Loucy (cell line): ENCODE measurements around the gene CHKB.

Source experiments
- H2AFZ ChIP-seq: fragments of 200-600 bp; sonication (generic); 2 replicates; pipeline ENCODE4 v1.6.0; 2016; ENCODE audit warnings: antibody characterized with exemption, mild to moderate bottlenecking, low read length, moderate library complexity
- H3F3A ChIP-seq: fragments of 200-600 bp; 2 replicates; pipeline ENCODE4 v1.6.0; 2016; ENCODE audit warnings: antibody characterized with exemption, low read depth, mild to moderate bottlenecking
- H3K27me3 ChIP-seq: fragments of 200-600 bp; sonication (generic); 2 replicates; pipeline ENCODE4 v1.6.1; 2014; ENCODE audit warnings: low read length, mild to moderate bottlenecking; ENCODE audit not compliant: insufficient read depth, poor library complexity, severe bottlenecking
- H3K36me3 ChIP-seq: fragments of 200-600 bp; sonication (generic); 2 replicates; pipeline ENCODE4 v1.6.1; 2016; ENCODE audit warnings: low read length; ENCODE audit not compliant: insufficient read depth
- H3K4me1 ChIP-seq: fragments of 200-600 bp; sonication (generic); 2 replicates; pipeline ENCODE4 v1.5.1; 2014; ENCODE audit warnings: low read length, mild to moderate bottlenecking; ENCODE audit not compliant: insufficient read depth, poor library complexity, severe bottlenecking
- H3K4me2 ChIP-seq: fragments of 200-600 bp; sonication (generic); 2 replicates; pipeline ENCODE4 v1.6.0; 2014; ENCODE audit warnings: antibody characterized with exemption, low read length, low read depth, mild to moderate bottlenecking; ENCODE audit not compliant: poor library complexity, severe bottlenecking
- H3K4me3 ChIP-seq: fragments of 200-600 bp; sonication (generic); 2 replicates; pipeline ENCODE4 v1.5.1; 2014; ENCODE audit warnings: low read length, mild to moderate bottlenecking, mixed read lengths; ENCODE audit not compliant: poor library complexity, severe bottlenecking
- H3K79me2 ChIP-seq: fragments of 200-600 bp; sonication (generic); 2 replicates; pipeline ENCODE4 v1.6.1; 2014; ENCODE audit warnings: low read length; ENCODE audit not compliant: insufficient read depth
- H3K9ac ChIP-seq: fragments of 200-600 bp; sonication (generic); 2 replicates; pipeline ENCODE4 v1.6.0; 2014; ENCODE audit warnings: mild to moderate bottlenecking, low read depth, low read length, moderate library complexity; ENCODE audit not compliant: poor library complexity, severe bottlenecking
- H3K9me2 ChIP-seq: fragments of 200-600 bp; sonication (generic); replicated peaks from 2 replicates; pipeline ENCODE4 v1.6.1; 2016; ENCODE audit warnings: low read depth, low read length, mixed read lengths
- H3K9me3 ChIP-seq: fragments of 200-600 bp; sonication (generic); 2 replicates; pipeline ENCODE4 v1.6.1; 2014; ENCODE audit warnings: mild to moderate bottlenecking, antibody characterized with exemption, low read length, low read depth; ENCODE audit not compliant: insufficient read depth
- H4K20me1 ChIP-seq: fragments of 200-600 bp; sonication (generic); 2 replicates; pipeline ENCODE4 v1.6.0; 2014; ENCODE audit warnings: antibody characterized with exemption, low read length, mild to moderate bottlenecking; ENCODE audit not compliant: insufficient read depth, poor library complexity, severe bottlenecking
- EZH2phosphoT487 ChIP-seq: fragments of 200-600 bp; IDR thresholded peaks from 2 replicates; pipeline ENCODE4 v1.6.1; 2018; ENCODE audit warnings: antibody characterized with exemption, mild to moderate bottlenecking, moderate library complexity, borderline replicate concordance
- TF ChIP-seq, protein P1 (sequence below): fragments of 200-600 bp; sonication (generic); conservative IDR thresholded peaks from 2 replicates; pipeline ENCODE4 v1.5.1; 2014; ENCODE audit warnings: mild to moderate bottlenecking, antibody characterized with exemption, low read length

Gene CHKB

GRCh38 chr22:50531962-50532674 lies 50.5 kb downstream of the CHKB start:
- H3K79me2 ChIP-seq: no peaks in the 10 kb centered on the region
- no peaks in the 10 kb centered on the region for H3K9me2 ChIP-seq
- no peak overlapping the region for H3K4me3 ChIP-seq
- no peaks in the 10 kb centered on the region for H3K9me3 ChIP-seq
- no peaks in the 10 kb centered on the region for H3F3A ChIP-seq
- H3K4me2 ChIP-seq: no peak overlapping the region
- H2AFZ ChIP-seq: no peak overlapping the region
- no peak for TF ChIP-seq EZH2phosphoT487
- TF ChIP-seq, protein P1, sequence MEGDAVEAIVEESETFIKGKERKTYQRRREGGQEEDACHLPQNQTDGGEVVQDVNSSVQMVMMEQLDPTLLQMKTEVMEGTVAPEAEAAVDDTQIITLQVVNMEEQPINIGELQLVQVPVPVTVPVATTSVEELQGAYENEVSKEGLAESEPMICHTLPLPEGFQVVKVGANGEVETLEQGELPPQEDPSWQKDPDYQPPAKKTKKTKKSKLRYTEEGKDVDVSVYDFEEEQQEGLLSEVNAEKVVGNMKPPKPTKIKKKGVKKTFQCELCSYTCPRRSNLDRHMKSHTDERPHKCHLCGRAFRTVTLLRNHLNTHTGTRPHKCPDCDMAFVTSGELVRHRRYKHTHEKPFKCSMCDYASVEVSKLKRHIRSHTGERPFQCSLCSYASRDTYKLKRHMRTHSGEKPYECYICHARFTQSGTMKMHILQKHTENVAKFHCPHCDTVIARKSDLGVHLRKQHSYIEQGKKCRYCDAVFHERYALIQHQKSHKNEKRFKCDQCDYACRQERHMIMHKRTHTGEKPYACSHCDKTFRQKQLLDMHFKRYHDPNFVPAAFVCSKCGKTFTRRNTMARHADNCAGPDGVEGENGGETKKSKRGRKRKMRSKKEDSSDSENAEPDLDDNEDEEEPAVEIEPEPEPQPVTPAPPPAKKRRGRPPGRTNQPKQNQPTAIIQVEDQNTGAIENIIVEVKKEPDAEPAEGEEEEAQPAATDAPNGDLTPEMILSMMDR: no peak
- no peaks in the 10 kb centered on the region for H3K27me3 ChIP-seq
- H3K36me3 ChIP-seq: no peaks in the 10 kb centered on the region
- peaks cover 8% of the 10 kb centered on the region for H3K4me1 ChIP-seq
- H4K20me1 ChIP-seq: peaks cover 5% of the 10 kb centered on the region
- no peak overlapping the region for H3K9ac ChIP-seq

DNA sequence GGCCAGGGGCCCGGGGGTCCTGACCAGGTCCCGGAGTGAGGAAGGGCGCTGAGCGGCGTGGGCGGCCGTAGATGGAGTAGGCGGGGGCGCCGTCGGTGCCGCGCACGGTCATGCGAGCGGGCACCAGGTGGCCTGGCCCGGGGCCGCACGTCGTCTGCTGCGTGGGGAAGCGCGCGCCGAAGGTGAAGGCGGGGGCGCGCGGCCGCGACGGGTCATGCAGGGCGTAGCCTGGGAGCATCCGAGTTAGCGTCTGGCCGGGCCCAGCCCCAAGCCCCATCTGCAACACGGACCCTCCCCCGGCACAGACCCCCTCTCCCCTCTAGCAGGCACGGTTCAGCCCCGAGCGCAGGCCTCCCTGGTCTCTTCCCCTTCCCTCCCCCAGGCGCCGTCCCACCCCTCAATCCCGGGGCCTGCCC lies 51.1 kb downstream of the CHKB start:
- TF ChIP-seq, protein P1: no peak
- TF ChIP-seq EZH2phosphoT487: no peak
- no peak overlapping the region for H2AFZ ChIP-seq
- H3K36me3 ChIP-seq: no peaks in the 10 kb centered on the region
- H3K4me3 ChIP-seq: no peak overlapping the region
- H3K9me3 ChIP-seq: no peaks in the 10 kb centered on the region
- H3K79me2 ChIP-seq: no peaks in the 10 kb centered on the region
- no peak overlapping the region for H3K9ac ChIP-seq
- H3K27me3 ChIP-seq: no peaks in the 10 kb centered on the region
- H3K4me2 ChIP-seq: no peak overlapping the region
- H4K20me1 ChIP-seq: peaks cover 6% of the 10 kb centered on the region
- H3F3A ChIP-seq: no peaks in the 10 kb centered on the region
- peaks cover 13% of the 10 kb centered on the region for H3K4me1 ChIP-seq
- H3K9me2 ChIP-seq: no peaks in the 10 kb centered on the region

GRCh38 chr22:50530877-50531545 lies 51.6 kb downstream of the CHKB start:
- no peak overlapping the region for H3K9ac ChIP-seq
- H3K36me3 ChIP-seq: no peaks in the 10 kb centered on the region
- H4K20me1 ChIP-seq: peaks cover 6% of the 10 kb centered on the region
- no peaks in the 10 kb centered on the region for H3K9me3 ChIP-seq
- TF ChIP-seq EZH2phosphoT487: no peak
- TF ChIP-seq, protein P1: no peak
- H3F3A ChIP-seq: no peaks in the 10 kb centered on the region
- H3K79me2 ChIP-seq: no peaks in the 10 kb centered on the region
- H3K4me2 ChIP-seq: no peak overlapping the region
- no peaks in the 10 kb centered on the region for H3K9me2 ChIP-seq
- no peak overlapping the region for H3K4me3 ChIP-seq
- H2AFZ ChIP-seq: no peak overlapping the region
- H3K4me1 ChIP-seq: peaks cover 18% of the 10 kb centered on the region
- H3K27me3 ChIP-seq: no peaks in the 10 kb centered on the region
